ENCODE results near the gene CKAP5.

CKAP5 gene

DNA sequence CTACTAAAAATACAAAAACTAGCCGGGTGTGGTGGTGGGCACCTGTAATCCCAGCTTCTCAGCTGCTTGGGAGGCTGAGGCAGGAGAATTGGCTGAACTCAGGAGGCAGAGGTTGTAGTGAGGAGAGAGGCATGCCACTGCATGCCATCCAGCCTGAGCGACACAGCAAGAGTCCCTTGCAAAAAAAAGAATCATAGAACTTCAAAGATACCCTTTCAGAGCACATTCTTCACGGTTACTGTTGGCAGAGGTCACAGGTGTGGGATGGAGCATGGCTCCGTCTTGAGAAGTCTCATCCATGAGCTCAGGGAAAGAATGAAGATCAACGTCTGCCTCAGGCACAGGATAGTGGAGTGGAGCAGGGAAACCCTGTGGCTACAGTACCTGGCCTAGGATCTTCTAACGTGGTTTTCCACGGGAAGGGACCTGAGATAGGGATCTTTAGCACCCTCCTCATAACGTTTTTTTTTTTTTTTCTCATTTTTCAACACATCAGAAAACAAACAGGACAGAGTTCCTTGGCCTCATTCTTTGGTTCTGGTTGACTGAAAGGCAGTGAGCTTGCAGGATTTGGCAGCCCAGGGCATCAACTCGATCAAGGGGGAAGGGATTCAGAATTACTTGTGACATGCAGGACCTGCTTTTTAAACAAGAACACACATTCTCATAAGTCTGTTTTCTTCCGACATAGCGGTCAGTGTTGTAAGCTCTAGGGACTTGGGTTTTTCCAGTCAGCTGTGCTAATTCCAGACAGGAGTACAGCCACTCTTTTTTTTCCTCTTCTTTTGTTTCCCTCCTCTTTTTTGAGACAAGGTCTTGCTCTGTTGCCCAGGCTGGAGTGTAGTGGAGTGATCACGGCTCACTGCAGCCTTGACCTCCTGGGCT lies 104.2 kb downstream of the CKAP5 start:
- no peak for ATAC-seq
- TF ChIP-seq OSR1 (CRISPR knock-in tag; IDR thresholded peaks at IDR 0.05): no peak
- no peak for TF ChIP-seq ZNF70 (CRISPR knock-in tag; IDR thresholded peaks at IDR 0.05)
- no peak for TF ChIP-seq GLIS3 (CRISPR knock-in tag; IDR thresholded peaks at IDR 0.05)
- no peak for TF ChIP-seq CSDC2 (CRISPR knock-in tag; IDR thresholded peaks at IDR 0.05)
- TF ChIP-seq SNAI2 (CRISPR knock-in tag; IDR thresholded peaks at IDR 0.05): no peak
- TF ChIP-seq PPARA (CRISPR knock-in tag; IDR thresholded peaks at IDR 0.05; ENCODE audit: borderline replicate concordance): no peak
- no peak for TF ChIP-seq TCF4 (CRISPR knock-in tag; IDR thresholded peaks at IDR 0.05; ENCODE audit: borderline replicate concordance)
- no peak for TF ChIP-seq TSHZ2 (CRISPR knock-in tag; IDR thresholded peaks at IDR 0.05)
- TF ChIP-seq, protein P1, sequence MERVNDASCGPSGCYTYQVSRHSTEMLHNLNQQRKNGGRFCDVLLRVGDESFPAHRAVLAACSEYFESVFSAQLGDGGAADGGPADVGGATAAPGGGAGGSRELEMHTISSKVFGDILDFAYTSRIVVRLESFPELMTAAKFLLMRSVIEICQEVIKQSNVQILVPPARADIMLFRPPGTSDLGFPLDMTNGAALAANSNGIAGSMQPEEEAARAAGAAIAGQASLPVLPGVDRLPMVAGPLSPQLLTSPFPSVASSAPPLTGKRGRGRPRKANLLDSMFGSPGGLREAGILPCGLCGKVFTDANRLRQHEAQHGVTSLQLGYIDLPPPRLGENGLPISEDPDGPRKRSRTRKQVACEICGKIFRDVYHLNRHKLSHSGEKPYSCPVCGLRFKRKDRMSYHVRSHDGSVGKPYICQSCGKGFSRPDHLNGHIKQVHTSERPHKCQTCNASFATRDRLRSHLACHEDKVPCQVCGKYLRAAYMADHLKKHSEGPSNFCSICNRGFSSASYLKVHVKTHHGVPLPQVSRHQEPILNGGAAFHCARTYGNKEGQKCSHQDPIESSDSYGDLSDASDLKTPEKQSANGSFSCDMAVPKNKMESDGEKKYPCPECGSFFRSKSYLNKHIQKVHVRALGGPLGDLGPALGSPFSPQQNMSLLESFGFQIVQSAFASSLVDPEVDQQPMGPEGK (CRISPR knock-in tag; IDR thresholded peaks at IDR 0.05; ENCODE audit: borderline replicate concordance): no peak
- TF ChIP-seq ZC3H10 (CRISPR knock-in tag; IDR thresholded peaks at IDR 0.05): no peak
- no peak for TF ChIP-seq ZFP3 (CRISPR knock-in tag; IDR thresholded peaks at IDR 0.05)
- no peak for TF ChIP-seq ZNF8 (CRISPR knock-in tag; IDR thresholded peaks at IDR 0.05)
- TF ChIP-seq TOX (CRISPR knock-in tag; IDR thresholded peaks at IDR 0.05; ENCODE audit: borderline replicate concordance): no peak
- no peak for TF ChIP-seq BACH2 (CRISPR knock-in tag; IDR thresholded peaks at IDR 0.05; ENCODE audit: borderline replicate concordance)
- no peak for TF ChIP-seq CREB5 (CRISPR knock-in tag; IDR thresholded peaks at IDR 0.05; ENCODE audit: low read depth)

DNA sequence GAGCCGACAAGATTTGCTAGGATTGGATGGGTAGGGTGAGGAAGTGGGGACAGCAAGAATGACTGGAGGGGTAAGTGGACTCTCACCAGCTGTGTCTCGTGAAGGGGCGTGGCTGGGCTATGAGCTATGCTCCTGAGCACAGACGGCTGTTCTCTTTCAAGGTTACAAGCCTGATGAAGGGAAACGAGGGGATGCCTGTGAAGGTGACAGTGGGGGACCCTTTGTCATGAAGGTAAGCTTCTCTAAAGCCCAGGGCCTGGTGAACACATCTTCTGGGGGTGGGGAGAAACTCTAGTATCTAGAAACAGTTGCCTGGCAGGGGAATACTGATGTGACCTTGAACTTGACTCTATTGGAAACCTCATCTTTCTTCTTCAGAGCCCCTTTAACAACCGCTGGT lies 107.2 kb downstream of the CKAP5 start:
- TF ChIP-seq TCF4 (CRISPR knock-in tag; IDR thresholded peaks at IDR 0.05; ENCODE audit: borderline replicate concordance): no peak
- no peak for TF ChIP-seq POU6F1 (CRISPR knock-in tag; IDR thresholded peaks at IDR 0.05; ENCODE audit: borderline replicate concordance, low read depth)
- no peak for TF ChIP-seq TSHZ2 (CRISPR knock-in tag; IDR thresholded peaks at IDR 0.05)
- TF ChIP-seq ZNF70 (CRISPR knock-in tag; IDR thresholded peaks at IDR 0.05): no peak
- TF ChIP-seq, protein P1 (CRISPR knock-in tag; IDR thresholded peaks at IDR 0.05; ENCODE audit: borderline replicate concordance): no peak
- no peak for TF ChIP-seq CSDC2 (CRISPR knock-in tag; IDR thresholded peaks at IDR 0.05)
- no peak for TF ChIP-seq ZNF8 (CRISPR knock-in tag; IDR thresholded peaks at IDR 0.05)
- TF ChIP-seq, protein P2, sequence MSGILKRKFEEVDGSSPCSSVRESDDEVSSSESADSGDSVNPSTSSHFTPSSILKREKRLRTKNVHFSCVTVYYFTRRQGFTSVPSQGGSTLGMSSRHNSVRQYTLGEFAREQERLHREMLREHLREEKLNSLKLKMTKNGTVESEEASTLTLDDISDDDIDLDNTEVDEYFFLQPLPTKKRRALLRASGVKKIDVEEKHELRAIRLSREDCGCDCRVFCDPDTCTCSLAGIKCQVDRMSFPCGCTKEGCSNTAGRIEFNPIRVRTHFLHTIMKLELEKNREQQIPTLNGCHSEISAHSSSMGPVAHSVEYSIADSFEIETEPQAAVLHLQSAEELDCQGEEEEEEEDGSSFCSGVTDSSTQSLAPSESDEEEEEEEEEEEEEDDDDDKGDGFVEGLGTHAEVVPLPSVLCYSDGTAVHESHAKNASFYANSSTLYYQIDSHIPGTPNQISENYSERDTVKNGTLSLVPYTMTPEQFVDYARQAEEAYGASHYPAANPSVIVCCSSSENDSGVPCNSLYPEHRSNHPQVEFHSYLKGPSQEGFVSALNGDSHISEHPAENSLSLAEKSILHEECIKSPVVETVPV (CRISPR knock-in tag; IDR thresholded peaks at IDR 0.05): no peak
- TF ChIP-seq ESRRG (CRISPR knock-in tag; IDR thresholded peaks at IDR 0.05): no peak
- no peak for TF ChIP-seq CREB5 (CRISPR knock-in tag; IDR thresholded peaks at IDR 0.05; ENCODE audit: low read depth)
- no peak for TF ChIP-seq SNAI2 (CRISPR knock-in tag; IDR thresholded peaks at IDR 0.05)
- no peak for TF ChIP-seq ZFP3 (CRISPR knock-in tag; IDR thresholded peaks at IDR 0.05)
- TF ChIP-seq TOX (CRISPR knock-in tag; IDR thresholded peaks at IDR 0.05; ENCODE audit: borderline replicate concordance): no peak
- no peak for TF ChIP-seq OSR1 (CRISPR knock-in tag; IDR thresholded peaks at IDR 0.05)
- no peak for TF ChIP-seq BACH2 (CRISPR knock-in tag; IDR thresholded peaks at IDR 0.05; ENCODE audit: borderline replicate concordance)
- TF ChIP-seq PPARA (CRISPR knock-in tag; IDR thresholded peaks at IDR 0.05; ENCODE audit: borderline replicate concordance): no peak
- no peak for TF ChIP-seq RARB (CRISPR knock-in tag; IDR thresholded peaks at IDR 0.05)
- no peak for TF ChIP-seq ZC3H10 (CRISPR knock-in tag; IDR thresholded peaks at IDR 0.05)
- TF ChIP-seq ZFP30 (CRISPR knock-in tag; IDR thresholded peaks at IDR 0.05): no peak
- no peak for TF ChIP-seq ARNTL (CRISPR knock-in tag; IDR thresholded peaks at IDR 0.05; ENCODE audit: borderline replicate concordance, low read depth)
- ATAC-seq: peak; percentile 21; the same call in 2 of the 3 replicates
